GM19328 (cell line): ENCODE results near the gene ZDHHC14.

Source experiments
- ATAC-seq: cut with Tn5 transposase; IDR thresholded peaks from one replicate; pipeline ENCODE4 v1.9.1; 2021; ENCODE audit warnings: mild to moderate bottlenecking, moderate library complexity; ENCODE audit not compliant: unreplicated experiment

Gene ZDHHC14

DNA sequence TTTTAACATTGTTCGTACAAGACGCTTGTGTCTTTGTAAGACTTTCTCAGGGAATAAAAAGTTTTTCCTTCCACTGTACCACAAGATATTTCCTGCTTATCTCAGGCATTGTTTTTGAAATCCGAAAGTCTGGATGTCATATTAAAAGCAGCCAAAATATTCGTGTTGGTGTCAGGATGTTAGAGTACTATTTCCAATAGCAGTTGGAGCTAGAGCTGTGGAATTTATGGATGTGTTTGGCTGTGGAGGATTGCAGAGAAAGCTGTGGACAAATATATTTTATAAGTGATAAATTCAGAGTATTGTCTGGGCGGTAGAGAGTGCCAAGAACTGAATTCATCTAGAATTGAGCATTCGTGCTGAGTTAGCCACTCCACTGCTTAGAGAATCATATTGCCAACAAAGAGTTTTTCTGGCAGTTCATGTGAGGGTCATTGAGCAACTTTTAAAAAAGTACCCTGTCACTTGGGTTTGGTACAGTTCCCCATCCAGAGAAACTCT, 57.7 kb downstream of the ZDHHC14 start:
- no peak for ATAC-seq

DNA sequence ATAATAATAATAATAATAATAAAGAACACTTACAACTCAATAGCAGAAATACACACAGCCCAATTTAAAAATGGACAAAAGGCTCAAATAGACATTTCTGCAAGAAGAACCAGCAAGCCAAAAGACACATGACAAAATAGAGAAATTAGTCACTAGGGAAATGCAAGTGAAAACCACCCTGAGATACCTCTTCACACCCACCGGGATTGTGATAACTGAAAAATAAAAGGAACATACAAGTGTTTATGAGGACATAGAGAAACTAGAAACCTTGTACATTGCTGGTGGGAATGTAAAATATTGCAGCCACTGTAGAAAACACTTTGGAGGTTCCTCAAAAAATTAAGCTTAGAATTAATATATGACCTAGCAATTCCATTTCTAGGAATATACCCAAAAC, 59.2 kb downstream of the ZDHHC14 start:
- no peak for ATAC-seq

DNA sequence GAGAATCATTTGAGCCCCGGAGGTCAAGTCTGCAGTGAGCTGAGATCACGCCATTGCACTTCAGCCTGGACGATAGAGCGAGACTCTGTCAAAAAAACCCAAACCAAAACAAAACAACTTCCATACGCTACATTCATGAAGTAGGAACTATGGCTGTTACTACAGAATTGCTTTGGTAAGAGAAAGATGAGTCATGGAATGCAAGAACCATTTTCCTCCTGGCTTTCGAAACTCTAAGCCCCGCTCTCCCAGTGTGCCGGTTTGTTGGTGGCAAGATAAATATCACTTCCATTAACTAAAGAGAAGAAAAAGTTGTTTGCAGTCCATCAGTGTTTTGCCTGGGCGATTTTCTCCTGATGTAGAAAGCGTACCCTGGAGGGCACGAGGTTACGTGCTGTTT, 61.3 kb downstream of the ZDHHC14 start:
- no peak for ATAC-seq

DNA sequence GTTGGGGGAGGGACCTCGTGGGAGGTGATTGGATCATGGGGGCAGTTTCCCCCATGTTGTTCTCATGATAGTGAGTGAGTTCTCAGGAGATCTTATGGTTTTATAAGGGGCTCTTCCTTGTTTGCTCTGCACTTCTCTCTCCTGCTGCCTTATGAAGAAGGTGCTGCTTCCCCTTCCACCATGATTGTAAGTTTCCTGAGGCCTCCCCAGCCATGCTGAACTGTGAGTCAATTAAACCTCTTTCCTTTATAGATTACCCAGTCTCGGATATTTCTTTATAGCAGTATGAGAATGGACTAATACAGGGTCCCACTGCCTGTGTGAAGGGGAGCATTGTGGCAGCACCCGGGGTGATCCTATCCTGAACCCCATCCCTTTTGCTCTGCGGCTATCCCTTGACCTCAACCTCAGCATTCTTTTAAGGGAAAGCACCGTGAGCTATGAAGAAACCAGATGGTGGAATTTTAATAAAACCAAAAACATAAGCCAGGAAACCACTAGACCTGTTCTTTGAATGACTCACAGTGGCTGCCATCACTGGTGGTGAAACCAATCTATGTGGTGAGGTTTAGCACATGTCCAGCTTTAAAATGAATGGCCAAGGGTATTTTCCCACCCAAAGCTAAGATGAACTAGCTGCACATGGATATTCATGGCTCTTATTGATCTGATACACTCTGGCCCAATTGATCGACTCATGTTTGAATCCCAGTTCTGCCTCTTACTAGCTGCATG, 62.2 kb downstream of the ZDHHC14 start:
- no peak for ATAC-seq

DNA sequence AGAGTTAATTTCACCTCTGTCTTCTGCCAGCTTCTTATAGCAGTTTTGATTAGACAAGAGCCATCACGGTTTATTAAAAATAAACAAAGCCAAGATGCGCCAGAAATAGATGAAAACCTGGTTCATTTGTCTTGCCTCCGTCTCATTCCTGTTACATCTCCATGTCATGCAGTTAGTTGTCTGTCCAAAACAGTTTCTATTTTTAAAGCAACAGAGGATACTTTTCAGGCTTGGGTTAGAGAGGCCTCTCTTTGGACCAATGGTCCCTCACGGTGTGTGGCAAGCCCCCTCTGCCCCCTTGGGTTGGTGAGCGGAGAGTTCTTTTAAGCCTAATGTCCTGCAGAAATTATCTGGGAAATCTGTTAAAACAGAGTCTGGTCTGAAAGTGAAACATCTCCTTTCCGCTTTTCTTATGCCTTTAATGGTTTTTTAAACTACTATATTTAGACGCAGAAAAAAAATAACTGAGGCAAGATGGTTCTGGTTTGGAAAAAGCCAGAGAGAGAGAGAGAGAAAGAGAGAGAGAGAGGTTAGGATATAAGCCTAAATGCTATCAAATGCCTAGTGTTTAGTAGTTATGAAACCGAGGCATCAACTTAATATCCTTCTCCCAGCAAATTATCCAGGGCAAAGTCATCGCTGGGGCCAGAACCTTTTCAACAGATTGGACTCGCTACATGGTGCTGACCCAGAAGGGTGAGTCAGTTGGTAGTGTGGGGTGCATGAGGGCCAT, 64.5 kb downstream of the ZDHHC14 start:
- no peak for ATAC-seq

DNA sequence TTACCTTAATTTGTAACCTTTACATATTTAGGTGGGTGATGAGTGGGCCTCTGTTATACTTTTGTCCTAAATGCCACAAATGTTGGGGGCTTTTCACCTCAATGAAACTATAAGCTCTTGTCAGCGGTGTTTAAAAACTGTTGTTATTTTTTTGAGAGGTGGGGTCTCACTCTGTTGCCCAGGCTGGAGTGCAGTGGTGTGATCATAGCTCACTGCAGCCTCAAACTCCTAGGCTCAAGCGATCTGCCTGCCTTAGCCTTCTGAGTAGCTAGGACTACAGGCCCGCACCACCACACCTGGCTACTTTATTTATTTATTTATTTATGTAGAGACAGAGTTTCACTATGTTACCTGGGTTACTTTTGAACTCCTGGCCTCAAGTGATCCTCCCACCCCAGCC, 66.7 kb downstream of the ZDHHC14 start:
- ATAC-seq, result no peak

DNA sequence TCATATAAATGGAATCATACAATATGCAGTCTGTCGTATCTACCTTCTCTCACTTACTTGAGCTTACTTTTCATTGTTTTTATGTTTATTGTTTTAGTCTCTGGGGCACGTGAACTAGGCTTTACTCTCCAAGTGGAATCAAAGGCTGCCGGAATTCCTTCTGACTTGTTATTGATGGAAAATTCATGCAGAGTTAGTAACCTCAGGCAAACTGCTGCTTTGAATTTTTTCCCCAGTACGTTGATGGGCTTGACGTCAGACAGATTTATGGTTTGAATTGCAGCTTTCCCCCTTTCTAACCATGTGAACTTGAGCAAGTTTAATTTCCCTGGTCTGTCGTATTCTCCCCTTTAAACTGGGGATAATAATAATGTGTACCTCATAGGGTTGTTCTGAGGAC, 68.6 kb downstream of the ZDHHC14 start:
- ATAC-seq, result no peak

DNA sequence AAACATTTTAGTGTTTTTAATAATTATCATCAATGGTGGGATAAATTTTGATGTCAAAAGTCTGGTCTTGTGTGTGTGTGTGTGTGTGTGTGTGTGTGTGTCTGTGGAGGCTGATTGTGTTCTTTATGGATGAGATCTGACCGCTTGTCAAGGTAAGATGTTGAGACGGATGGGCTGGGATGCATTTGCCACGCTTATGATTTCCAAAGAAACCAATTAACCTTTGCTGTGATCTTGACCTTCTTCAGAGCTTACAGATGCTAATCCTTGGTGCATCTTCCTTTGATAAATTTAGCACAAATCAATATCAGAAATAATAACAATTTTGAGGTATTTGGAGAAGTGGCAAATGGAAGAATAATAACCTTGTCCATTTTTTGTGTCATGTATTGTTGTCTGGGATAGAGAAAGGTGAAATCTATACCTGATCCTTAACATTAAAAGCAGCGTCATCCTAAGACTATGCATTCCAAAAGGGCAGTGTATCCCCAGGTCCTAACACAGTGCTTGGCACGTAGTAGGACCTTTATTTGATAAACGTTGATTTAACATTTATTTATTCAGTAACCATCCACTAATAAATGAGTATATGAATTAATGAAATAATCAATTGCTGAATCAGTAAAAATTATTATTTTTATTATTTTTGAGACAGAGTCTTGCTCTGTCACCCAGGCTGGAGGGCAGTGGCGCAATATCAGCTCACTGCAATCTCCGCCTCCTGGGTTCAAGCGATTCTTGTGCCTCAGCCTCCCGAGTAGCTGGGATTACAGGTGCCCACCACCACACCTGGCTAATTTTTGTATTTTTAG, 70.1 kb downstream of the ZDHHC14 start:
- ATAC-seq, result no peak

DNA sequence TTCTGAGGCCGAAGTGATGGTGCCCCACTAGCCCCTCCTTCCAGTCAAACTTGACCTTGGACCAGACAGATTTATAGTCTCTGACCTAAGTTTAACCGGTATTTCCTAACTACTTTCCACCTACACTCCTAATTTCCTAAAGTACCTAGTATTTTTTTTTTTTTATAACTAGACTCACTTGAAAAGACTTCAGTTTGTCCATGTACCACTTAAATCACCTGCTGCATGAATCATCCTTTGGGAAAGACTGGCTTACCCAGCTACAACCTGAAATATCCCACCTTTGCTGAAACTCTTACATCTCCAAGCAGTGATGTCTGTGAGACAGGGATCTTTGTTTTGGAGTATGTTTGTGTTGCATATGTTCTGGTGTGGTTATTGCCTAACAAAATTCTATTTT, 71.1 kb downstream of the ZDHHC14 start:
- no peak for ATAC-seq

DNA sequence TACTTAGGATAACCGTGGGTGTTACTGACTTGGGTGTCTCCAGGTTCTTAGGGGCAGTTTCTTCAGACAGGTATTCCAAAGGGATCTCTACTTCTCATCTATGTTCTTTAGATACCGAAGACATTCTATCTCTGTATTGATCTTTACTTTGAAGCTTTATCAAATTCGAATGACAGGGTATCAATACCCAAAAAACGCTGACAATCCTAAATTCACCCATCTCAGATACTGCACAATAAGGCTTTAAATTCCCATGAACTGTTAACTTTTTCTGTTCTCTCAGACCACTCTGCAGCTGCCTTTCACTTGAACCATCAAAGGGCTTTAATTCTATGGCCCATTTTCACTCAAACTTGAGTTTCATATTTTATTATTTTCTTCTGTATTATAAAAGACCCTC, 72.1 kb downstream of the ZDHHC14 start:
- no peak for ATAC-seq

DNA sequence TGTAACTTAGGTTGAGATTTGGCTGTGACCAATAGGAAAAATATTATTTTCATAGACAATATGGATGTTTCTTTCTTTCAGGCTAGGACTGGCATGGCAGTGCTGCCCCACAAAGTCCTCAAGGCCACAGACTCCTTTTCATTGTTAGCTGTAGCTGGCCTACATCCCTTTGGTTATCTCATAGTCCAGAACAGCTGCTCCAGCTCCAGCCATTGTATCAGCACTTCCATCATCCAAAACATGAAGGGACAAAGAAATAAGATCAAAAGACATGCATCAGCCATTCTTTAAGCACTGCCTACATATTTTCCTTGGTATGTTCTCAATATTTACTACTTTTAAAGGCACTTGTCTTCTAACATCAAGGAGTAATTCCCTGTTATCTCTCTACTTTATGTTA, 73.0 kb downstream of the ZDHHC14 start:
- ATAC-seq, result no peak

DNA sequence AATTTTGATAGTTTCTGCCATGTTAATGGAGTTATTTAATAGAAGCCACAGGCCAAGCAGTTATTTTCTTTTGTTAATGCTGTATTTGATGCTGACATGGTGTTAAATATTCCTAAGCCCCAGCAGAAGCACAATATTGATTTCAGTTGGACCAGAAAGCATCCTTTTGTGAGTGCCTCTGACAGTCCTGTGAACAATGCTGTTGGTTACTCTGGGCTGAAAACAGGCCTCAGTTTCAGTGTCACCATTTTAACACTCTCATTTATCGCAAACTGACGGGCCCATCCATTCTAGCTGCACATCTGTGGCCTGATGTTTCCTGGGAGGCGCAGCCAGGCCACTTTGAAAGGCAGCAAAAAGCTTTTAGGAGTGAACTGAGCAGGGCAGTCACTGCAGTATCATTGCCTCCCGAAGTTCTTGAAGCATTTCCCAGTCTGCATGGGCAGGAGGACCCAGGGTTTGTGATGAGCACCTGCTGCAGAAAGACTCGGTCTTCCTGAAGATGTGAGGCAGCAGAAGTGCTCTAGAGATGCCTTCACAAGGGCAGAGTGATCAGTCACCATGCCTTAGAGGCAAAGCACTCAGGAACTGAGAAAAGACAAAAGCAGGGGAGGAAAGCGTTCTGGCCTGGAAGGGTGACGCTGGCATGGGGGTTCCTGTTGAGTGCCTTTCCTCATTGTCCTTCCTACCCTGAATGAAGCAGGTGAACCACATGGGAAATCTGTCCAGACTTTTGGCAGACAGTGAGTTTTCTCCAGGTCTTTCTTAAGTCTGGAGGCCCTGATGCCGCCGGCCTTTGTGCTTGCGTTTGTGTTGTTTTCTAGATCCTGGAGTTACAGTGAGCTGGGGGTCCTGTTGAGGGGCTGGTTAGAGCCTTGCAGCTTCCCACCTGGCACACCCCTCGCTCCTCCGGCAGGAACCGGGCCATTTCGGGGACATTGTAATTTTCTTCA, 74.0 kb downstream of the ZDHHC14 start:
- ATAC-seq, result no peak

DNA sequence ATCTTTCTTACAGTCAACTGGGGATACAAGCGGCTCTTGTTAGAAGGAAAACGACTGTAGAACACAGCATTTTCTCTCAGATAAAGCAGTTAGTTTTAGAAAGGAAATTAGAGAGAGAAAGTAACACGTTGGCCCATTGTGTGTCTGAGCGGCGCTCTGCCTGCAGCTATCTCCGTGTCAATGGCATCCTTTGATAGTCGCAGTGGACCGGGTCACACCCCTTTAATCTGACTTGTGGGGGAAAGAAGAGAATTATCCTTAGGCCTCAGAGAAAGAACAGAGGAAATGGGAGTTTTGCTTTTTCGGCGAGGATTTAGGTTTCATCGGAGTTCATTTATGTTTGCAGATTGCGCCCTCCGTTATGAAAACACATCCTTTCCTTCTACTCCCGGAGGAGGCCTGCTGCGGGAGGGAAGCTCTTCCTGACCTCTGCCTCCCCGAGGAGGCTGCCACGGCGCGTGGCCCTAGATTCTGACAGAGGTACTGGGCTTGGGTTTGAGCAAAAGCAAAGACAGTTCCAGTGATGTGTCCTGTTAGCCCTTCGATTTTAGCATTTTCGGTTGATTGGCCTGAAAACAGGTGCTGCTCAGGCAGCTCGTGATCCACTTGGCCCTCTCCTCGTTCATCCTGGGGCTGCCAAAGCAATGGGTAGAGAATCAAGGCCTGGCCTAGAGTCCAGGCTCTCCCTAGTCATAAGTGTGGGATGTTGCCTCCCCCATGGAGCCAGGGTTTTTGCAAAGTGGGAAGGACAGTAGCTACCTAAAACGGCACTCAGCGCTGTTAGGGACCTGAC, 74.9 kb downstream of the ZDHHC14 start:
- no peak for ATAC-seq

DNA sequence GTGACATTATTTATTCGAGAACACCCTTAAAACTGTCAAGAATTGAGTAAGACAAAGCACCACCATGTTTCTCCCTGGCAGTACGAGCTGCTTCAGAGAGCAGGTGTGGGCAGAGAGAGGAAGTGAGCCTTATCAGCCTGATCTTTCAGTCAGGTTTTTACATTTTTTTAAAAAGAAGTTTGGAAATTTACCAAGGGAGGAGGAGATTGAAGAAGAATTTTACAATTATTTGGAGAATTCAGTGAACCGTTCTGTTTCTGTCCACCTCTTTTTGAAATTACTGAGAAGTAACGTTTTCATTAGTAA, 75.5 kb downstream of the ZDHHC14 start:
- ATAC-seq, result peak; percentile 42

DNA sequence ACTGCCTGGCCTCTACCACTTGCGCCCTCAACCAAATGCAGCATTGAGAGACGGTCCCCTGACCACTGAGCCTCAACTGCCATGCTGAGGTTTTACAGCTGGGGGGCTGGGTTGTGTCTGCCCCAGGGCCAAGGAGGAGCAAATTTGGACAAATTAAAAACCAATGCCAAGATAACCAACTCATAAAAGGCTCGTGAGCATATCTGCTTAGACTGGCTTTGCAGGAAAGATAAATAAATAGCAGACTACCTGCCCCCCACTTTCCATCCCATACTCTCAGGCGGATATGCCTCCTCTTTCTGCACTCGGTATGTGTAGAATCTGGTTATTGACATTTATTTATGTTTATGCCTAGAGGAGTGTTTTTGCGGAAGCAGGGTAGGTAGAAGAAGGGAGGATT, 76.8 kb downstream of the ZDHHC14 start:
- no peak for ATAC-seq

DNA sequence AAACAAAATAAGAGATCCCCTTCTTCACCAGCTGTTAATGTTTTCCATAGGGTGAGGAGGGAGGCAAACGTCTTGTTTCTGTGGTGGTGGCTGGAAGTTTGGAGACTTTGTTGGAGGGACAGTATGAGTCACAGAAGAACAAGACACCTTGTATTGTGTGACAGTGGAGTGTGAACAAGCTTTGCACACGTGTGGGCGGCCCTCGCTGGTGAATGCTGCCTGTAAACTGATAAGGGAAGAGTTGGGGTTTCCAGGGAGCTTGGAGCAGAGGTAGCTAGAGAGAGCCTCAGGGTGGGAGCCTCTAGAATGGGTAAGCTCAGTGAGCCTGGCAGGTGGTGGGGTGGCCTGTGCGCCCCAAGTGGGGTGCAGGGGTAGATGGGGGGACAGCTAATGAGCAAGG, 78.3 kb downstream of the ZDHHC14 start:
- ATAC-seq, result no peak

DNA sequence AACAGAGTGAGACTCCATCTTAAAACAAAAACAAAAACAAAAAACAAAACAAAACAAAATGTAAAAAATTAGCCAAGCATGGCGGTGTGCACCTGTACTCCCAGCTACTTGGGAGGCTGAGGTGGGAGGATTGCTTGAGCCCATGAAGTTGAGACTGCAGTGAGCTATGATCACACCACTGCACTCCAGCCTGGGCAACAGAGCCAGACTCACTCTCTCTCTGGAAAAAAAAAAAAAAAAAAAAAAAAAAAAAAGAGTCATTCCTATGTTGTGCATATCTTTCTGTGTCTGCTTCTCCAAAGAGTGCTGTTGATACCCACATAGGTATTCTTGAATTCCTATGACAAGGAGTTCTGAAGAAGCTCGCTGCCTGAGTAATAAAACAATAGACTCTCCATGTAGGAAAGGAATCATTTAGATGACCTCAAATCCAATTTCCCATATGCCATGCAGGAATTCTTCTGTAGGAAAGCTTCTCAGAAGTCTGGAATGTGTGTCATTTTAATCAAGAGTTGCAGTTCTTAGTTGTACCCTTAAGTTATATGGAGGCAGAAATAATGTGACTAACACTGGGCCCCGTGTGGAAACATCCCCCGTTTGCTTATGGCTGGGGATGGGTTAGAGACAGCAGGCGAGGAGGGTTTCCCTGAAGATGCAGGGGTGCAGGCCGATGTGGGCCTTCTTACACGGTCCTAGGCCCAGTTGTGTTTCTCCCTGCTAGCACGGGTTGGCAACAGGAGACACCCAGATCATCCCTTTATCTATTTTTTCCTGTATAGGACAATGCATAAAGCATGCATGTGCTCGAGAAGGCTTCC, 79.4 kb downstream of the ZDHHC14 start:
- no peak for ATAC-seq

DNA sequence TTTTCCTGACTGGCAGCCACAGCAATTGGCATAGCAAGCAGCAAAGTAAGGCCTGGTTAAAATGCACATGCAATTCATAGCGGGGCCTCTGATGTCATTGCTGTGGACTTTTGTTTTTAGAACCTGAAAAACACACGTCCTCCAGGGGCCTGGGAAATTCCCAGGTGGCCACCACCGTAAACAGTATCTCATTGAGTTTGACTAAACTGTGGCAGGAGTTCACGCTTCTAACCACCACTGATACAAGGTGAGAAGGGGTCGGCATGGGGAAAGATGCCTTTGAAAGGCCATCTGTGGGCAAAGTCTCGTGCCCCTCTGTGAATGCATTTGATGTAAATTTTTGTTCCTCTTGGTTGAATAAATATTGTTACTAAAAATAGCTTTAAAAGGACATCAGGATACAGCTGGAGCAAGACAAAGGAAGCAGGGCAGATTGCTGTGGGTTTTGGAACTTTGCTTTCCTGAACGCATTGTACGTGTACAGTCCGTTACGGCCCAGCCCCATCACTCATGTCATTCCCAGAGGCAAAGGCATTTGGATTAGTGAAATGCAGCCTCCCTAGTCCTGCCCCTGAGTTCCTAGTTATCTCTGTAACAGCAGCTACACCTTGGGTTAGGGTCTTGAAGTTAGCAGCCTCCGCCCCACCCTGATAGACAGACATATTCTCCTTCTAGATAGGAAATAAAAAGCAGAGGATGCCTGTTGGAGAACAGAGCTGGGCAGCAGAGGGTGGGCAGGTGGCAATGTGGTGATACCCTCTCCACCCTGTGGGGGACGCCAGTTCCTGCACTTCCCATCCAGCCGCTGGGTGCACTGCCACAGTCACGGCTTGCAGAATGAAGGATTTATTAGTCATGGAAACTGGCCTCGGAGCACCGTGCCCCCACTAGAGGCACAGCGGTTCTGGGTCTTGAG, 80.3 kb downstream of the ZDHHC14 start:
- peak; percentile 52 for ATAC-seq
